Measurements from ENCODE around the gene EEF1AKMT2.

GRCh38 chr10:124765256-124765655, 26.4 kb downstream of the EEF1AKMT2 start:
- TF ChIP-seq CTCF (conservative IDR thresholded peaks at IDR 0.05; ENCODE audit: low read depth, low read length): no peak
- no peak for TF ChIP-seq EZH2 (IDR thresholded peaks at IDR 0.05; ENCODE audit: low read length, unreplicated experiment)
- no peak for TF ChIP-seq EZH2phosphoT487 (IDR thresholded peaks at IDR 0.05; ENCODE audit: borderline replicate concordance, low read length)

Data from PC-3 (cell line).